Bronchial epithelial cell (primary cell): Measurements from ENCODE around the gene GRM8. TPM values are rescaled to one million over a fixed set of nuclear protein-coding genes. Genes with fewer than 3 reads are reported as not detected.

ENCODE experiments used
- DNase-seq: peaks from one replicate; pipeline ENCODE4 v3.0.0-alpha.2; 2010; ENCODE audit warnings: low read depth
- FAIRE-seq: peaks from 2 replicates; lab custom pipeline; 2011; peaks lifted over from hg19 to GRCh38; lab: Jason Lieb, UNC
- H3K27me3 ChIP-seq: 2 replicates; pipeline ENCODE4 v1.5.1; 2011; ENCODE audit warnings: low read length; ENCODE audit not compliant: control insufficient read depth, insufficient read depth
- H3K36me3 ChIP-seq: 2 replicates; pipeline ENCODE4 v1.5.1; 2011; ENCODE audit warnings: low read length; ENCODE audit not compliant: control insufficient read depth, insufficient read depth
- H3K4me3 ChIP-seq: 2 replicates; pipeline ENCODE4 v1.5.1; 2011; ENCODE audit warnings: mild to moderate bottlenecking, low read depth, low read length, control low read depth
- total RNA-seq: library from RNA; depleted of rRNA; stranded (reverse); fragments of >200 nt; gene quantifications from 2 replicates; pipeline ENCODE4 v1.2.1, GENCODE V29; 2014
- TF ChIP-seq, protein P1 (sequence below): IDR thresholded peaks from 2 replicates; pipeline ENCODE4 v1.5.1; 2011; ENCODE audit warnings: mild to moderate bottlenecking, moderate library complexity, low read length, control low read depth, inconsistent platforms; ENCODE audit not compliant: insufficient read depth, severe bottlenecking

GRM8 gene
- total RNA-seq, 1 donor from 2014 or later = not detected

DNA sequence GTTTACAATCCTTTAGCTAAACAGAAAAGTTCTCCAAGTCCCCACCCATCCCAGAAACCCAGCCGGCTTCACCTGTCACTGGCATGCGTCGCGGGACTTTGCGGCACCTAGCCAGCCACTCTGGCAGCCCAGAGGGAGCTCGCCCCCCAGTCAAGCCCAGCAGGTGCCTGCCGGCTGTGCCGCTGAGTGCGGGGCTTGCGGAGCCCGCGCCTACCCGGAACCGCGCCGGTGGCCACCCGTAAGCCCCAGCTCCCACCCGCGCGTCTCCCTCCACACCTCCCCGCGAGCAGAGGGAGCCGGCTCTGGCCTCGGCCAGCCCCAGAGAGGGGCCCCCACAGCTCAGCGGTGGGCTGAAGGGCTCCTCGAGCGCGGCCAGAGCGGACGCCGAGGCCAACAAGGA lies 446.1 kb downstream of the GRM8 start:
- no peak overlapping the region for H3K4me3 ChIP-seq
- TF ChIP-seq, protein P1, sequence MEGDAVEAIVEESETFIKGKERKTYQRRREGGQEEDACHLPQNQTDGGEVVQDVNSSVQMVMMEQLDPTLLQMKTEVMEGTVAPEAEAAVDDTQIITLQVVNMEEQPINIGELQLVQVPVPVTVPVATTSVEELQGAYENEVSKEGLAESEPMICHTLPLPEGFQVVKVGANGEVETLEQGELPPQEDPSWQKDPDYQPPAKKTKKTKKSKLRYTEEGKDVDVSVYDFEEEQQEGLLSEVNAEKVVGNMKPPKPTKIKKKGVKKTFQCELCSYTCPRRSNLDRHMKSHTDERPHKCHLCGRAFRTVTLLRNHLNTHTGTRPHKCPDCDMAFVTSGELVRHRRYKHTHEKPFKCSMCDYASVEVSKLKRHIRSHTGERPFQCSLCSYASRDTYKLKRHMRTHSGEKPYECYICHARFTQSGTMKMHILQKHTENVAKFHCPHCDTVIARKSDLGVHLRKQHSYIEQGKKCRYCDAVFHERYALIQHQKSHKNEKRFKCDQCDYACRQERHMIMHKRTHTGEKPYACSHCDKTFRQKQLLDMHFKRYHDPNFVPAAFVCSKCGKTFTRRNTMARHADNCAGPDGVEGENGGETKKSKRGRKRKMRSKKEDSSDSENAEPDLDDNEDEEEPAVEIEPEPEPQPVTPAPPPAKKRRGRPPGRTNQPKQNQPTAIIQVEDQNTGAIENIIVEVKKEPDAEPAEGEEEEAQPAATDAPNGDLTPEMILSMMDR = no peak
- H3K36me3 ChIP-seq = no peaks in the 10 kb centered on the region
- DNase-seq (no peak), FAIRE-seq (no peak)
- H3K27me3 ChIP-seq = no peaks in the 10 kb centered on the region

DNA sequence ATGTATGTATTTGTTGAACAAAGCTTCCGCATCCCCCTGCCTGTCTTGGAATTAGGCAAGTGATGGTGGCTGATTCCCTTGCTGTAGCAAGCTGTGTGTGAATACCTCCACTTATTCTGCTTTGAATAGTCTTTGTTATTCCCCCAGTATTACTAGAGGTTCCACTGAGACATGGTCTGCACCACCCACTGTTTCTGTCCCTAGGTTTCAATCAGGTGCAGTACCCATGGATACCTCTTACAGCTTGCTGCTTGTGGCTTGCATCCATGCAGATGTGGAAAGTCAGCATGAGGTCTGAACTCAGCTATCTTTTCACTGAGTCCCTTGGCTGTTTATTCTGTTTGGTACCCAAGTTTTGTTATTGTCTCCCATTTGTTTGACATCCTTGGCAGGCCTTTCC lies 447.4 kb downstream of the GRM8 start:
- H3K36me3 ChIP-seq = no peaks in the 10 kb centered on the region
- TF ChIP-seq, protein P1 = no peak
- no peak overlapping the region for H3K4me3 ChIP-seq
- no peak for DNase-seq
- H3K27me3 ChIP-seq = no peaks in the 10 kb centered on the region
- FAIRE-seq = no peak

DNA sequence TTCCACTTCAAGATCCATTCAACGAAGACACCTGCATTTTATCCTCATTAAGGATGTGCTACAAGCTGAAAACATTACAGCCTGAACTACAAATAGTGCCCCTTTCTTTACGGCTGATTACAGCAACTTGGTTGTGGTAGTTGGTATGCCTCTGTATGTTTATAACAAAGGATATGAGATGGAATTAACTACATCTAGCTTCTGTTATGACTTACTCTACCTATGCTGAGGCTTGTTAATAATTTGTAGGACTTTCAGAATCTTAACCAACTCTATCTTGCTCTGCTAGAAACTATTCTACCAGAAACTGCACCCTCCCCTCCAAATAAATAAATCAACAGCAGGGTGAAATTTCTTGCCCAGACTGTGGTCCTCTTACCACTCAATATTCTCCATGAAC lies 448.1 kb downstream of the GRM8 start:
- H3K4me3 ChIP-seq = no peak overlapping the region
- FAIRE-seq (no peak), DNase-seq (no peak)
- H3K27me3 ChIP-seq = no peaks in the 10 kb centered on the region
- TF ChIP-seq, protein P1 = no peak
- no peaks in the 10 kb centered on the region for H3K36me3 ChIP-seq

DNA sequence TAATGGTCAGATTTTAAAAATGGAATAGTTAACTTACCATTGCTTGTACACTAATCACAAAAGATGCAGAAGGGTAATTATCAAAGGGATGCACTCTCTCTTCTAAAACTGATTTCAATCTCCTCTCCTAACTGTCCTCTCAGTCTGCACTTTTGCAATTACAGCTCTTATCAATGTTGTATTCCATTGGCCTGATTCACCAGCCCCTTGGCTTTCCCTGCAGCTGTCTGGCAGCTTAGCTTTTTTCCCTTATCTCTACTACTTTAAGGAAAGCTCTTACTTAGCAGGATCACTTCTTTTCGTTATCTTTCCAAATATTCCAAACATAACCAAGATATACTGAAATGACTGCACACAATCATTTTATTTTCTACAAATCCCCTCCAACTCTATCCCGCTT lies 448.8 kb downstream of the GRM8 start:
- Histone ChIP-seq H3K4me3 (no peak overlapping the region), H3K36me3 (no peaks in the 10 kb centered on the region), H3K27me3 (no peaks in the 10 kb centered on the region)
- TF ChIP-seq, protein P1 = no peak
- no peak for DNase-seq
- no peak for FAIRE-seq

DNA sequence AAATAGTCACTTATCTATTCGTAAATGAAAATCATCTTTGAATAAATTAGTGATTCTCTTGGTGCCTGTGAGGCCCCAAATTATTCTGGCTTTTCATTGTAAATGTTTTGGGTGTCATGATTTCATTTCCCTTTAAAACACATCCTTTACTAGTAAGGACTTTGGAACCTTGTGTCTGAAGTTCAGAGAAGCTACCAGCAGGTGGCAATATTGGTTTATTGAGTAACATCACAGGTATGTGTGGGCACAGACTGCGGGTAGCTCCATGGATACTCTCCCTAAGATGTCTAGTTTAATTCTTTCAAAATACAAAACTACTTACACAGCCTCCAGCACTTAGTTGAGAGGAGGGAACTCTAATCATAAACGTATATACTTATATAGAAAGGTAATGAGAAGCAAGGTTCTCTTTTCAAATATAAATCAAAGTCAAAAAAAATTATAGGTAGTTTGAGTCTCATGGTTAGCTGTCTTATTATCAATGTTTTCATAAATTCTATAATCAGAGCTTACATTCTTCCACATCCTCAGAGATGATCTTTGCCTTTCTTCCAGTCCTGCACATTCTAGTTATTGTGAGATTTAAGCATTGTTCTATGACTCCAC lies 449.6 kb downstream of the GRM8 start:
- H3K36me3 ChIP-seq = no peaks in the 10 kb centered on the region
- FAIRE-seq (no peak), DNase-seq (peak; percentile 71)
- H3K27me3 ChIP-seq = no peaks in the 10 kb centered on the region
- TF ChIP-seq, protein P1 = peak; percentile 51
- H3K4me3 ChIP-seq = no peak overlapping the region

DNA sequence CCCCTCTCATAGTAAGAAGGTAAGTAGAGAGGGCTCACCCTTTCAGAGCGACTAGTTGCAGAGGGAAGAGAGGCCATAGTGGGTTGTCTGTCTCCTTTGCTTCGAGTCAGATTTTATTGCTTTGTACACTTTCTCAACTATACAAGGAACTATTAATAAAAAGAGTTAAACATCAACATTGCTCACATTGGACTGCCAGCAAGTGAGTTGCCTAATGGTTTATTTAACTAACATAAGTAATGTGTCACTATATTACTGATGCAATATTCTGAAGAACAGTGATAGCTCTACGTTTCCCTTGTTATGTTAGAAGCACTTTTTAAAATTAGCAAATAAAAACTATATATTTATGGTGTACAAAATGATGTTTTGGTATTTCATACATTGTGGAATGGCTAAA lies 451.0 kb downstream of the GRM8 start:
- H3K36me3 ChIP-seq = no peaks in the 10 kb centered on the region
- TF ChIP-seq, protein P1 = no peak
- FAIRE-seq (no peak), DNase-seq (no peak)
- no peak overlapping the region for H3K4me3 ChIP-seq
- no peaks in the 10 kb centered on the region for H3K27me3 ChIP-seq
